ENCODE data around the gene NOTCH1. TPM values are rescaled to one million over a fixed set of nuclear protein-coding genes. Genes with fewer than 3 reads are reported as not detected.

Gene NOTCH1
- total RNA-seq, 4 donors from 2014 or later: 38.2 to 95.7 (median 53.8) TPM

DNA sequence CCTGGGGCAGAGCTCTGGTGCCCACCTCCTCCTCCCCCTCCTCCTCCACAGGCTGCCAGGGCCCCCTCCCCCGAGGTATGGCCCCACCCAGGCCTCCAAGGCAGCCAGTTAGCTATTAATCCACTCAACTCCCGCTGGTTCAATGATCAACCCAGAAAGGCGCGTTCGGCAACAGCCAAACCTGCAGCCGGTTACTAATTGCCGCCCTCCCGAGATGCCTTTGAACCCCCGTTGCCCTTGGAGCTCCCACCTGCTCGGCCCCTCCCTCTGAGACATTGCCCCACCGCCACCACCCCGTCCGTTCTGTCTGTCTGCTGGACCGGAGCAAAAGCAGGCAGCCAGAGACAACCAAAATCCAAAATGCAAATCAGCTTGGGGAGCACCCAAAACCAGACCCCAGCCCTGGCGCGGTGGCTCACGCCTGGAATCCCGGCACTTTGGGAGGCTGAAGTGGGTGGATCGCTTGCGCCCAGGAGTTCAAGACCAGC, 25.8 kb downstream of the NOTCH1 start:
- Histone ChIP-seq H3K9me3 (no peaks in the 10 kb centered on the region), H3K27me3 (no peaks in the 10 kb centered on the region), H3K4me1 (peaks cover 5 to 56% (median 12%) of the 10 kb centered on the region in 4 donors), H3K4me3 (peak overlapping the region in 1 of 4 donors; percentile 8), H3K36me3 (peaks cover 0 to 45% (median 0%) of the 10 kb centered on the region in 3 donors), H3K27ac (peak overlapping the region in 3 of 4 donors; percentile 62 to 80 (median 65))
- peak in 2 of 3 donors; percentile 86 to 88 for DNase-seq
- TF ChIP-seq, protein P1, sequence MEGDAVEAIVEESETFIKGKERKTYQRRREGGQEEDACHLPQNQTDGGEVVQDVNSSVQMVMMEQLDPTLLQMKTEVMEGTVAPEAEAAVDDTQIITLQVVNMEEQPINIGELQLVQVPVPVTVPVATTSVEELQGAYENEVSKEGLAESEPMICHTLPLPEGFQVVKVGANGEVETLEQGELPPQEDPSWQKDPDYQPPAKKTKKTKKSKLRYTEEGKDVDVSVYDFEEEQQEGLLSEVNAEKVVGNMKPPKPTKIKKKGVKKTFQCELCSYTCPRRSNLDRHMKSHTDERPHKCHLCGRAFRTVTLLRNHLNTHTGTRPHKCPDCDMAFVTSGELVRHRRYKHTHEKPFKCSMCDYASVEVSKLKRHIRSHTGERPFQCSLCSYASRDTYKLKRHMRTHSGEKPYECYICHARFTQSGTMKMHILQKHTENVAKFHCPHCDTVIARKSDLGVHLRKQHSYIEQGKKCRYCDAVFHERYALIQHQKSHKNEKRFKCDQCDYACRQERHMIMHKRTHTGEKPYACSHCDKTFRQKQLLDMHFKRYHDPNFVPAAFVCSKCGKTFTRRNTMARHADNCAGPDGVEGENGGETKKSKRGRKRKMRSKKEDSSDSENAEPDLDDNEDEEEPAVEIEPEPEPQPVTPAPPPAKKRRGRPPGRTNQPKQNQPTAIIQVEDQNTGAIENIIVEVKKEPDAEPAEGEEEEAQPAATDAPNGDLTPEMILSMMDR (IDR thresholded peaks at IDR 0.05): no peak
- TF ChIP-seq POLR2A (IDR thresholded peaks at IDR 0.05): peak in 1 of 2 donors; percentile 18

DNA sequence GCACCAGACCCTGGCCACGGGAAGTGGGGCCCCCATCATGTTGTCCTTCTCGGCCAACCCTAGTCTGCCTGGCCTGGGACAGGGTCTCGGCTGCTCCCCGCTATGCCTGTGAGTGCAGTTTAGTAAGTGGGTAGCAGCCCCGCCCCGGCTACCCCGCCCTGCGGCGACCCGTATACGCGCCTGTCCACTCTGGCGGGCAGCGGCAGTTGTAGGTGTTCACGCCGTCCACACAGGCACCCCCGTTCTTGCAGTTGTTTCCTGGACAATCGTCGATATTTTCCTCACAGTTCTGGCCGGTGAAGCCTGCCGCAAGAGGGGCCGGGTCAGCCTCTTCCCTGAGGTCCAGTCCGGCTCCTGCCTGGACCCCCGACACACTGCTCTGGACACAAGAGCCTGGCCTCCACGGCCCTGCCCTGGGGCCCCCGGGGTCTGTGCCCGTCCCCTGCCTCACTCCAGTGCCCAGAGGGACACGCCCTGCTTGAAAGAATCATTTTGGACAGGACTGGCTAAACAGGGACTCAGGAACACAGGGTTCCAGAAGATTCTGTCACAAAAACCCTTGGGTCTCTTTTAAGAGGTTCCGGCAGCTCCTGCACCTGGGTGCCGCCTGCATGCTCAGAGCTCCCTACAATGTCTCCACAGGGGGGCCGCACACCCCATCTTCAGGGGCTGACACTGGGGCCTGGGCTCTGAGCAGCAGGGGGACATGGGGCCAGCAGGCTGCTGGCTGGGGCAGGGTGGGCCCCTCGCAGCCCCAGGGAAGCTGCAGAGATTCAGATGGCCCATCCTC, 26.4 kb downstream of the NOTCH1 start:
- Histone ChIP-seq H3K27me3 (no peaks in the 10 kb centered on the region), H3K36me3 (peaks cover 0 to 52% (median 0%) of the 10 kb centered on the region in 3 donors), H3K4me3 (no peak overlapping the region), H3K27ac (peak overlapping the region in 3 of 4 donors; percentile 34 to 80 (median 65)), H3K9me3 (no peaks in the 10 kb centered on the region), H3K4me1 (peaks cover 5 to 54% (median 12%) of the 10 kb centered on the region in 4 donors)
- DNase-seq: no peak
- TF ChIP-seq, protein P1 (IDR thresholded peaks at IDR 0.05): peak in 1 of 6 experiments; percentile 4
- TF ChIP-seq POLR2A (IDR thresholded peaks at IDR 0.05): no peak

DNA sequence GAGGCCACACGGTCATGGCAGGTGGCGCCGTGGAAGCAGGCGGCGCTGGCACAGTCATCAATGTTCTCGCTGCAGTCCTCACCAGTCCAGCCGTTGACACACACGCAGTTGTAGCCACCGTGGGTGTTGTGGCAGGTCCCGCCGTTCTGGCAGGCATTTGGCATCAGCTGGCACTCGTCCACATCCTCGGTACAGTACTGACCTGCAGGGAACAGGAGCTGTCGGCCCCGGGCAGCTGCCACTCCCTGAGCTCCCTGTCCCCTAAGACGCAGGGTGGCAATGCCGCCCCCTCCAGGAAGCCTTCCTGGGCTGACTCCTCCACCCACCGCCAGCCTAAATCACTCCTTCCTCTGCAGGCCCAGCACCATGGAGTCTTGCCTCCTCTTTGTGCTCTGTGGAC, 27.2 kb downstream of the NOTCH1 start:
- Histone ChIP-seq H3K9me3 (no peaks in the 10 kb centered on the region), H3K4me1 (peaks cover 5 to 47% (median 12%) of the 10 kb centered on the region in 4 donors), H3K36me3 (peaks cover 0 to 60% (median 0%) of the 10 kb centered on the region in 3 donors), H3K4me3 (no peak overlapping the region), H3K27ac (no peak overlapping the region), H3K27me3 (no peaks in the 10 kb centered on the region)
- no peak for DNase-seq
- TF ChIP-seq POLR2A (IDR thresholded peaks at IDR 0.05): no peak
- TF ChIP-seq, protein P1 (IDR thresholded peaks at IDR 0.05): no peak

DNA sequence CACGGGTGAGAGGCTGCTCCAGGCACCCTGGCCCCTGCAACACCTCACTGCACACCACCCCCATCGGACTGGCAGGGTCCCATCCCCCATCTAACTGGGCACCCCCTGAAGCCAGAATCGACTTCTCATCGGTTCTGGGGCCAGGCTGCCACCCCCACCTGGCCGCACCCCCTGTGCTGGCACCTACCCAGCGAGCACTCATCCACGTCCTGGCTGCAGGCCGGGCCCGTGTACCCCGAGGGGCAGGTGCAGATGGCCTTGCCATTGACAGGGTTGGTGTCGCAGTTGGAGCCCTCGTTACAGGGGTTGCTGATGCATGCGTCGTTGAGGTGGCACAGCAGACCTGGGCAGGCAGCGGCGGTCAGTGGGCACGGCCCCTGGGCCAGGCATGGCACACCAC, 27.9 kb downstream of the NOTCH1 start:
- no peak overlapping the region for H3K4me3 ChIP-seq
- H3K4me1 ChIP-seq: peaks cover 5 to 42% (median 12%) of the 10 kb centered on the region in 4 donors
- no peak for TF ChIP-seq POLR2A (IDR thresholded peaks at IDR 0.05)
- TF ChIP-seq, protein P1 (IDR thresholded peaks at IDR 0.05): no peak
- H3K27ac ChIP-seq: no peak overlapping the region
- H3K36me3 ChIP-seq: peaks cover 0 to 66% (median 0%) of the 10 kb centered on the region in 3 donors
- H3K9me3 ChIP-seq: no peaks in the 10 kb centered on the region
- H3K27me3 ChIP-seq: no peaks in the 10 kb centered on the region
- no peak for DNase-seq

DNA sequence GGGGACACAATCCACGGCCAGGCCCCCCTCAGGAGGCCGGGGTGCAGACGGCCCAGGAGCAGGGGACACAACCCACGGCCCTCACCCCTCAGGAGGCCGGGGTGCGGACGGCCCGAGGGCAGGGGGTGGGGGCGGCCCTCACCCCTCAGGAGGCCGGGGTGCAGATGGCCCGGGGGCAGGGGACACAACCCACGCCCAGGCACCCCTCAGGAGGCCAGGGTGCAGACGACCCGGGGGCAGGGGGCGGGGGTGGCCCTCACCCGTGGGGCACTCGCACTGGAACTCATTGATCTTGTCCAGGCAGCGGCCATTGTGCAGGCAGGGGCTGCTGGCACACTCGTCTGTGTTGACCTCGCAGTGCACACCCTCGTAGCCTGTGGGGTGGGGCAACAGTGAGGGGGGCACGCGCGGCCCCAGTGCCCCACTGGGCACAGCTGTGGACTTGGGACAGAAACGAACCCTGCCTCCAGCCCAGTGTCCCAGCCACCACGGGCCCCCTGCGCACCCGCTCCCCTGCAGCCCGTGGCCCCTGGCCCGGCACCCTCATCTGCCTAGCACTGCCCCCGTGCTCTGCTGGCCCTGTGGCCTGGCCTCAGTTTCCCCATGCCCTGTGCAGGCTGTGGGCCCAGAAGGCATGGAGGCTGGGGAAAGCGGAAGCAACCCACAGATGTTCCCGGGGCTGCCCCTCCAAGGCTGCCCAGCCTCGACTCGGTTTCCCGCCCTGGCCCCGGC, 28.7 kb downstream of the NOTCH1 start:
- no peak for TF ChIP-seq POLR2A (IDR thresholded peaks at IDR 0.05)
- TF ChIP-seq, protein P1 (IDR thresholded peaks at IDR 0.05): no peak
- peaks cover 0 to 71% (median 0%) of the 10 kb centered on the region in 3 donors for H3K36me3 ChIP-seq

More for the DNA sequence above, 28.7 kb downstream of the NOTCH1 start:
- H3K4me1 ChIP-seq: peaks cover 5 to 34% (median 11%) of the 10 kb centered on the region in 4 donors
- DNase-seq: no peak
- no peaks in the 10 kb centered on the region for H3K9me3 ChIP-seq
- H3K27me3 ChIP-seq: no peaks in the 10 kb centered on the region
- no peak overlapping the region for H3K27ac ChIP-seq
- H3K4me3 ChIP-seq: no peak overlapping the region

Data from Peyer's patch (tissue), 4 donors.